Activated CD4-positive, alpha-beta T cell treated with anti-CD3 and anti-CD28 coated beads for 48 hours (primary cell): ENCODE measurements around the gene UBE2G2.

Source experiments
- DNase-seq: peaks from one replicate; pipeline ENCODE4 v3.0.0-alpha.2; 2020

Gene UBE2G2, protein sequence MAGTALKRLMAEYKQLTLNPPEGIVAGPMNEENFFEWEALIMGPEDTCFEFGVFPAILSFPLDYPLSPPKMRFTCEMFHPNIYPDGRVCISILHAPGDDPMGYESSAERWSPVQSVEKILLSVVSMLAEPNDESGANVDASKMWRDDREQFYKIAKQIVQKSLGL

DNA sequence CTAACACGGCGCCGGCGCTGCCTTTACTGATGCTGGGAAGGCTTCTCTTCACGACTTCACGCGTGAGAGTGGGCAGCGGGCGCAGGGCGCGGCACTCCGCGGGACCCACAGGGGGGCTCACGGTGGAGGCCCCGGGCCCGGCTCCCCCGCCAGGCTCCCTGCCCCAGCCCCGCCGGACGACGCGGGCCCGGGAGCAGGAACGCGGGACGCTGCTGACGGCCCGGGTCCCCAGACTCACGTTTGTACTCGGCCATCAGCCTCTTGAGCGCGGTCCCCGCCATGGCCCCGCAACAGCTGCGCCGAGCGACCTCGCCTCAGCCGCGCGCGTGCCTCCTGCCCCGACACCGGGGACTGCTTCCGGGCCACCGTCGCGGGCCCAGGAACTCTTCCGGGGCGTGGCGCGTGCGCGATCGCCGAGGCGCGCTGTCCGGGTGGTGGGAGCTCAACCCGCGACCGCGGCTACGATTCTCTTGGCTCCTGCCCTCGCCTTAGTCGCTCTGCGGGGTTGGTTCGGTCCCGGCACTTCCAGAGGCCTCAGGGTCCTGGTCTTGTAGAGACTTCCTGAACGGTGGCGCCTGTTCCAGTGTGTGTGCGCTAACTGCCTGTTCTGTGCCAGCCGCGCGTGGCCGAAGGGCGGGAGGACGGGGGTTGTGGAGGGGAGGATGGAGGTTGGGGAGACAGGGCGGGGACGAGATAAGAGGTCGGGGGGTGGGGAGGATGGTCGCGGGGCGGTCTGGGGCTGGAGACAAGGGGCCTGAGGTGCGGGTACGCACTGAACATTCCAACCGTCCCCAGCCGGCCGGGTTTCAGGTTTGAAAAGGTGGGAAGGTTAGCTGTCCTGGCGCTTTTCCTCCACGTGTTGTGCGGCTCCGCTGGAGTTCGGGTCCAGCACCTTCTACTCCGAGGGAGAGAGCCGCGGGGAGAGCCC is at the start of gene UBE2G2:
TSS of gene UBE2G2 (minus strand) at position 353 of the 928 bp plus-strand sequence. CDS start at position 281, 72 bp downstream.
- peak; percentile 89 for DNase-seq

DNA sequence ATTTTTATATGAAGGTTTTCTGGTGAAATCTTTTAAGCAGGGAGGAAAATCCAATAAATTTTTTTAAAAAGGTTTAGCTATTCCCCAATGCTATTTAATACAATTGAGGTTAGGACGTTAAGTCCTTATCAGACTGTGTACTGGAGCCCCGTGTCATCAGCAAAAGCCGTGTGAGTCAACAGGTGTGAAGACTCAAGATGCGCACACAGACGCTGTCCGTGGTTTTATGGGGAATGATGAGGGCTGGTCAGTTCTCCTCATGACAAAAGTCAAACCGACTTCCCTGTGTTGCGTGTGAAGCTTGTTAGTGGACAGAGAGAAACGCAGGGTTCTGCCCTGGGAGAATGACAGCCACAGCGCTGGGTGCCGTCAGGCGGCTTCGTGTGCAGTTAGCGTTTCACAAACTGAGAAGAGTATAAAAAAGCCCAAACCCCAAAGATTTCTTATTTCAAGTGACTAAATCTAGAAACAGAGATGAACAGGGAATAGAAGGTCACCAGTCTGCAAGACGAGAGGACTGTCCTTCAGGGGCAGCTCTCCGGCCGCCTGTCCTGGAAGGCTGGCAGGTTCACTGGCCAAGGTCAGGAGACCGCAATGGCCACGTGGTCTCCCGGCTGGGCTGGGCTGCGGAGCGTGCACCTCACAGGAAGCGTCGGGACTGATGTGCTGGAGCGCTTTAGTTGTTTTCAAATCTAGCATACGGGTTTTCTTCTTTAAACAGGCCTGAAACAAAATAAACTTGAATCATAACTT is 49.5 kb upstream of the UBE2G2 start:
- DNase-seq: no peak

DNA sequence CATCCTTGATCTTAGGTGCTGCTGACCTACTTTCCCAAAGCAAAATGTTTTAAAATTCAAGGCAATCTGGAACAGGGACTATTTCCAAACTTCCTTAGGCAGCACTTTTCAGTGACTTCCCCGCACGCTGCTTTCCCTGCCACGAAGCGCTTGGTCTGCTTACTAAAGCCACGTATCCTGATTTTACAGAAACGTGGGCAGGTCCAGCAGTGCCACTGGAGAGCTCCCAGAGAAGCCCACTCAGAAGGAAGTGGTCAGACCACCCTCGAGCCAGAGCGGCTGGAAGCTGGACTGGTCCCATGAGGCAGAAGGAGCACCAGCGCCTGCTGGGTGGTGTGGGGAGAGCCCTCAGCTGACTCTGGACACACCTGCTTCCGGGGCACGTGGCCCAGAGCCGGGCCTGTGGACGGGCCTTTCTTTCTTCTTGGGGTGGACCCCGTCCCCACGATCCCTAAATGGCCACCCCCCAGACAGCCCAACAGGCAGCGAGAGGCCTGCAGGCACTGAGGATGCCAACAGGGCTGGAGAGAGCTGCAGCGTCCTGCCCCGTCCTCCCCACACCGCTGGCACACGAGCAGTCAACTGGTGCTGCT is 48.7 kb upstream of the UBE2G2 start:
- no peak for DNase-seq

DNA sequence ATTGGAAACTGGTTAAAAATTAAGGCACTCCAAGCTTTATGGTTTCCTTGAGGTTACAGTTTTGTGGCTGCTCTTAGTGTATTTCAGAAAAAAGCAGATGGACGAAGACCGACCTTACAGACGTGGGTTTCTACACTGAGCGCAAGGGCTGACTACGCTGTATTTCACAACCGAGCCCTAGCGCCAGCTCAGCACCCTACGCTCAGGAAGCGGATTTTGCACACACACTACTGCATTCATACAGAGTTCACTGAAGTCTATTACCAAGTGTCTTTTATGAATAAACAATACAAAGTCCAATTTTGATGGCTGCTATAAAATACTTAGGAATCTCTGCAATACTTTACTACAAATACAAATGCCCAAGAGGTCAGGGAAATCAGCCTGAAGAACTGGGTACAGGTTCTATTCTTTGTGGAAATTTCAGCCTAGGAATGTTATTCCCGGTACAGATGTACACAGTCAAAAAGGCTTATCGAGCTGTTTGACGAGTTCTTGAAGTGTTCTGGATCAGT is 48.1 kb upstream of the UBE2G2 start:
- no peak for DNase-seq

DNA sequence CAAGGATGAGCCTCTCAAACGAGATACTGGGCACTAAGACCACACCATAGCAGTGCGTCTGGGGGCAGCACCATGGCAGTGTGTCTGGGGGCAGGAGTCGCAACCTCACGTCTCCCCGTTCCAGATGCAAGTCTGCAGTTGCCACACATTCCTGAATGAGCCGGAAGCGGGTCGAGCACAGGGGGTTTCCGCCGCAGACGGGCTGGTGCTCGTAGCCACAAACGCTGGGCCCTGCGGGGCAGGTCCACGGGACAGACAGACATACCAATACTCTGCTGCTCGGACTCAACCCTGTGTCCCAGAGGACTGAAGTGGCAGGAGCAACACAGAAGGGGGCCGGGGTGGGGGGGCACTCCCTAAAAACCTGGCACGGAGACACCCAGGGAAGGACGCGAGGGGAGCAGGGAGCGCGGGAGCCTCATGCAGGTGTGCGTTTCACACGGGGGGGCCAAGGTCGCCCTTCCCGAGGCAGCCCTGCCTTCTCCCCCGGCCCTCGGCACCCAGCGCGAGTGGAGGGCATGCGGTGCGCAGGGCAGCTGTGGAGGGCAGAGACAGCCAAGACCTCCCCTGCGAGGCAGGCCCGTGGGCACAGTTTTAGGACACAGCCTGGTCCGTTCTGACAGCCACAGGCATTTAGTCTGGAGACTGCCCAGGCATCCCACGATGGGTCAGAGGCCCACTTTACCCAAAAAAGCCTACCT is 47.4 kb upstream of the UBE2G2 start:
- no peak for DNase-seq

DNA sequence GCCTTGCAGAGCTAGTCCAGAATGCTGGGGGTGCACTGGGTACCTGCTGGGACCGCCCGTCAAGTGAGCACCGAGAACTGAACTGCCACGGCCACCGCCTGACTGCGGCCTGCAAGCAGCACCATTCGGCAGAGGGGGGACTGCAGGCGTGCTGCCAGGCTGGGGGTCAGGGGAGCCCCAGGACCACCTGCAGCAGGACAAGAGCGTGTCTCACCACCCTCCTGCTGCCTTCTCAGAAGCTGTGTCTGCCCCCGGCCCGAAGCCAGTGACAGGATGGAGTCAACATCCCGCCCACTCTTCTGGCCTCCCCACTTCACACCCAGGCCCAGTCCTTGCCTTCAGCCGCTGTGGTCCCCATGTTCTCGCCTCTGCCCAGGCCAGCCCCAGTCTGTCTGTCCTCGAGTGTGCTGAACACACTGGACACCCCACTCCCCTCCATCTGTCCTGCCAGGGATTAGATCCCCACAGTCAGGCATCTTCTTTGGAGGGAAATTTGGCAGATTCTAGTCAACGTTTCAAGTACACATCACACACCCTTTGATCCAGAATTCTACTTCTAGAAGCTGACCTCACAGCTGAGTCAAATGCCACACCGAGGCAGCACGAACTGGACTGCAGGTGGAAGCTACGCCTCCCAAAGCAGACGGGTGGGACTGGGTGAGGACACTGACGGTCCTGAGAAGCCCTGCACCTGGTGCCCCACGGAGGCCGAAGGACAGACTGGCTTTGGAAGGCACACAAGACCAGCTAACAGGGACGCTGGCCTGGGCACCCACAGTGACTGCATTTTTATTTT is 45.8 kb upstream of the UBE2G2 start:
- no peak for DNase-seq

DNA sequence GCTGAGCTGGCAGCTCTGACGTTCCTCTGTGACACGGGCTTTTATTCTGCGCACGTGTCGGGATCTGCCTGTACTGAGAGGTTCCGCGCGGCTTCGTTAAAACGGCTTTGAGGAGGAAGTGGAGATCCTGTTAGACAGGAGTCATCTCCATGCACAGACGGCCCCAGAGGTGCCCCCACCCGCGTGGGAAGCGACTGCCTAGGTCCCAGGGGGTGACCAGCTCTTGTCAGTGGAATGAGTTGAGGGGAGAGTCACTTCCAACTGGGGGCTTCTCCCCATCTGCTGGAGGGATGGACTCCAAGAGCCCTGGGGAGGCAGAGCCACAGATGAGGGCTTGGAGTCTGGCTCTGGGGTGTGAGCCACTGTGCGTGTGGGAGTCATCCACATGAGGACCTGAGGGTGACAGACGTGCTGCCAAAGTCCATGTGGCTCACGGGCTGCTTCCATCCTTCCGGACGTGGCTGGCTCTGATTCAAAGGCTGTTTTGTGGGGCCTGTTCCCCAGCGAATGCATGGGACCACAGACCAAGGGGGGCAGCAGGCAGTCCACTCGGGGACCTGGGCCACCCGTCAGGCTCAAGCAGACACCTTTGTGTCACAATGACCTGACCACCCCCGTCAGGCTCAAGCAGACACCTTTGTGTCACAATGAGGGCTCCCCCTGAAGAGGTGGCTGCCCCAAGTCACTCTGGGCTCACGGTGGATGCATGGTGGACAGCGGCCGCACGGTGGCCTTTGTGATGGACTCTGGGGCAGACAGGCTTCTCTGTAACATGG is 45.1 kb upstream of the UBE2G2 start:
- peak; percentile 71 for DNase-seq

DNA sequence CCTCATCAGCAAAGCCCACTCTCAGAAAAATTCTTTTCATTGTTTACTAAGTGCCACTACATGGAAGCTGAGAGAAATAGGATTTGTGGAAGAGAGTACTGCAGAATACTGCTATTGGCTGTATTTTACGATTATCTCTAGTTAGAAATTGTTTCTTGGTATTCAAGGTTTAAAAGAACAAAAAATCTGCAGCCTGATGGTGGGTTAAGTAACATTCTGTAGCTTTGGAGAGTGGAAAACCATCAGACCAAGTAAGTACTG is 44.5 kb upstream of the UBE2G2 start:
- DNase-seq: no peak

DNA sequence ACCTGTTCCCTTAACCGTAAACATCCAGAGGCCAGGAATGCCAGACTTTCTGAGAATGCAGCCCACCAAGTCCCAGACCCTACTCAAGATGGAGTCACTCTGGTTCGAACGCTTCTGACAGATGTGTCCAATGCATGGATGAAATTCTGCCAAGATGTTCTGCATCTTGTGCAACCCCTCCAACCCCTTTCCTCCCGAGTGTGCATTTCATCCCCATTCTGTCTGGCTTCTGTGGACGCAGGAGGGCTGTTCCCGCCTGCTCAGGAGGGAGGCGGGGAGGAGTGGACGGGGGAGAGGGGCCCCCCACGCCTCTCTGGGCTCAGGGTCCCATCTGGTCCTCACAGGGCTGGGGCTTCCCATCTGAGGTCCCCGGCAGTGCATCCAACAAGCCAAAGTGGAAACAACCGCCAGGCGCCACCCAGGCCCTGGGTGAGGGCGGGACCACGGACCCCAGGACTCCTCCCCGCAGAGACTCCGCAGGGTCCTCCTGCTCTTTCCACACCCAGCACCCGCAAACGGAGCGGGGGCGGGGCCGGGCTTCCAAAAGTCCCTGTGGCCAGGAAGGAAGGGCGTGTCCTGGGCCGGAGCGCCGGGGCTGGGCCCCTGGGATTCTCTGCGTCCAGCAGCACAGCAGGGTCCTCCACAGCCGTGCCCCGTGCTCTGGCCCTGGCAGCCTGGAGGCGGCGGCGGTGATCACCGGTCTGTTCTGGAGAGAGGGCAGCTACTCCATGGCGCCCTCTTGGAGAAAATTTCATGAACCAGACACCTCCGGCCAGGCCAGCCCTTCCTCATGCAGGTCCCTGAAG is 44.0 kb upstream of the UBE2G2 start:
- DNase-seq: peak; percentile 79

DNA sequence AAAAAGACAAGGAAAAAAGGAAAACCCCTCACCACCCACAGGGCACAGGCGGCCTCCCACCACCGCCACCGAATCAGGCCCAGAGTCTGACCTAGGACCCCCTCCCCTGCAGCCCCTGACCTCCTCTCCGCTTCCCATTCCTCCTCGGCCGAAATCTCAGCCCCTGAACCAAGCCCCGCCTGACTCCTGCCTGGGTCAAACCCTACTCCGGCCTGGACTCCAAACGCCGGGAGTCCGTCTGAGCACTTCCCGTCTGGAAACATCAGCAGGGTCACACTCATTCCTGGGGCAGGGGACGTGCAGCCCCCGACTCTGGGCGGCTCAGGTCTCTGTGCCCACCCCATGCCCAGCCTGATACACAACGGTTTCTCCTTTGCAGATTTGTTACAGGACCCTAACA is 42.6 kb upstream of the UBE2G2 start:
- no peak for DNase-seq

DNA sequence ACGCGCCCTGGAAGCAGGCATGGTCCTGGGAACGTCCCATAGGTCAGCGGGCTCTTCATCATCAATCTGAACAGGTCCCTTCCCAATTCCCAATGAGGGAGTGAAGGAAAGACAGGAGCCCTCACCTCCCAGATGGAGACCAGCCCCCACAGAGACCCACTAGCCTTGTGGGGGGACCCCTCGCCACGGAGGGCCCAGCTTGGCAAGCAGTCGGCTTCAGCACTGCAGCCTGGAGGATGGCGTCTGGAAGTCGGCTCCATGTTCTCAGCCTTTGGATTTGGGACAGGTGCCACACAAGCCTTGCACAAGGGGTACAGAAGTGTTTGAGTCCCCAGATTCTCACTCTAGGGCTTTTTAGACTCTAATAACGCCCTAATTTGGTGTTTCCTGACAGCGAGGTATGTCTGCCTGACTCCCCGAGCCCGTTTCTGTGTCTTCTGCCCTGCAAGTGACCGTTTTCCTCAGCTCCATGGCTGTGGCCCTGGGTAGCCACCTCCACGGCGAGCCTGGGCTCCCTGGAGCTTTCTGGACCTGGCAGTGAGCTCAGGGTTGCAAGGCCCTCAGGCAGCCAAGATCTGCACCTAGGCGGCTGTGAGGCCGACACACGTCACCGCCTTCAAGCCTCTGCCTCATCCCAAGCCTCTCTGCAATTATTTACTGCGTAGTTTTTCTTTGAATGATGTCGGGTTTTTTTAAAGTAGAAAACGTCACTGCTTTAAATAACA is 41.3 kb upstream of the UBE2G2 start:
- no peak for DNase-seq

DNA sequence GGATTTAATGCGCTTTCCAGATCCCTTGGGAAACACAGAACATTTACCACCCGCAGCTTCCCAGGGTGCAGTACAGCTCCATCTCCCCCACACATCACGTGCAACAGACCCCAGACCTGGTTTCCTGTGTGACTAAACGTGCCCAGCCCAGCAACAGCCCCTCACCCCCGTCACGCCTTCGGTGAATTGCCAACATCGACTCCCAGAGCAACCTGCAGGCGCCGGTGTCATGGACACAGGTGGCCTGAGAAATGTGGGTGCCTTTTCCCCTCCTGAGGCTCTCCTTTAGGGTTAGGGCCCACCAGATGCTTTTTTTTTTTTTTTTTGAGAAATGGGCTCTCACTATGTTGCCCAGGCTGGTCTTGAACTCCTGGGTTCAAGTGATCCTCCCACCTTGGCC is 40.5 kb upstream of the UBE2G2 start:
- no peak for DNase-seq

DNA sequence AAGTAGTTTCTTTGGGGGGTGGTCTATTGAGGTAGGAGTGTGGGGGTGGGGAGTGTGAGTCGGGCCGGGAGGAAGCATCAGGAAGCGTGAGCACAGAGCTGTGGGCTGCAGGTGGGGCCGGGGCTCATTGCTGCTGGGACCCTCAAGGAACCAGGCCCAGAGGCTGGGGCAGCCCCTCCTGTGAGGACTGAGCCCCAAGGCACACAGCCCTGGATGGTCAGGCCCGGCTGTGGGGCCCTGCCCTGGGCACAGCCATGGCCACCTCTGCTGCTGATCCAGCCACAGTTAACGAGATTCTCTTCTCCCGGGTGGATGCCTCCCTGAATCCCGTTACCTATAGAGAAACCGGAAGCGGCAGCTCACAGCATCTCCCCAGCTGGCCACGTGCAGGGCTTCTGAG is 39.2 kb upstream of the UBE2G2 start:
- no peak for DNase-seq

DNA sequence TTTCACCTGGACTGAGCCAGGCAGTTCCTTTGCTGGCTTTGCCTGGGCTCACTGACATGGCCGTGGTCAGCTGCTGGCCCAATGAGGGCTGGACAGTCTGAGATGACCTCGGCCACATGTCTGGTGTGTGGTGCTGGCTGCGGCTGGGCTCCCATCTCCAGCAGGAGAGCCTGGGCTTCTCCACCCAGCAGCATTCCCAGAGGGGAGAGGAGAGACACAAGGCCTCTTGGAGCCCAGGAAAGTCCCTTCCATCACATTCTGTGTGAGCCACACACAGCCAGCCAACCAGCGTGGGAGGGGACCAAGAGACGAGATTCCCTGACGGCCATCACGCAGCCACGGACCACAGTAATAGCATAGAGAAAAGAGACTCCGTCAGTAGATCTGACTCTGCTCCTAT is 37.3 kb upstream of the UBE2G2 start:
- no peak for DNase-seq

DNA sequence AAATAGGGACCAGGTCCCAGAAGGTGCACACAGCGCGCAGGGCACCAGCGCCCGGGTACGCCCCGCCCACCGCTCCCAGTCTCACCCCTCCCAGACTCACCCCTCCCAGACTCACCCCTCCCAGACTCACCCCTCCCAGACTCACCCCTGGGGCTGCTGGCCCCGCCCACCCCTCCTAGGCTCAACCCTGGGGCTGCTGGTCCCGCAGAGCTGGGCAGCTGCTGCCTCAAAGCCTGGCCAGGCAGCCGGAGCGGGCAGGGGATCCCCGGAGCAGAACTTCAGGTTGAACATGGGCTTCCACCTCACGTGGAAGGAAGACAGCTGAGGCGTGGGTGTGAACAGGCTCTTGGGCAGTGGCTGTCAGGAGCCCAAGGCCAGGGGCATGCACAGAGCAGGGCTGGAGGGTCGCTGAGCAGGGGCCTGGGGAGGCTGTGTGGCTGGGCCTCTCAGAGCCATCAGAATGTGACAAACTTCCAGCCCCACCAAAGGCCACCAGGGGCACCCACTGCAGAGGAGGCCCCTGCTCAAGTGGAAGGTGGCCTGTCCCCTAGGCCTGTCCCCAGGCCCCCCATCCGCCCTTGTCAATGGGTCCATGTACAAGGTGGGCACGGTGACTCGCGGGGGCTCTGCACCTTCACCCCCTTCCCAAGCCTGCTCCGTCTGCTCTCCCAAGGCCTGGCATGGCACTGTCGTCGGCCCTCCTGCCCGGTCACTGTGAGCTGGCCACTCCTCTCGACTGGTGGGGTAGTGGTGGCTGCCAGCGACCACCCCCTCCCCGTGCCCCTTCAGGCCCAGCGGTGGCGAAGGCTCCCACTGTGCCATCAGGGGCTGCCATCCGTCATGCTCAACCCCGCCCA is 36.6 kb upstream of the UBE2G2 start:
- no peak for DNase-seq

DNA sequence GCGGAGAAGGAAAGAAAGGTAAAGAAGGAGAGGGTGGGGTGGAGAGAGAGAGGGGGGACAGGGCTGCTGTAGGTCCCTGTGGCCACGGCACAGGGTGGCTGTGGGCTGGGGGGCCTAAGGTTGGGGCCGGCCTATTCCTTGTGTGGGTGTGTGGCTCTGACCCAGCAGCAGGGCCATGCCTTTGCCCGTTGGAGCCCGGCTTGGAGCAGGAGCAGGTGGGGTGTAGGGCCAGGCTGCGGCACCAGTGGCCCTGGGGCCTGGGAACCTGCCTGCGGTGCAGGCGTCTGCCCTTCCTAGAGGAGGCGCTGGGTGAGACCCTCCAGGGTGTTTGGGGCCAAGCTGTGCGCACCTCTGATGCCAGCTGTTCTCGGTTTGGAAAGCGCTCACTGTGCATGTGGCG is 35.9 kb upstream of the UBE2G2 start:
- DNase-seq: no peak

DNA sequence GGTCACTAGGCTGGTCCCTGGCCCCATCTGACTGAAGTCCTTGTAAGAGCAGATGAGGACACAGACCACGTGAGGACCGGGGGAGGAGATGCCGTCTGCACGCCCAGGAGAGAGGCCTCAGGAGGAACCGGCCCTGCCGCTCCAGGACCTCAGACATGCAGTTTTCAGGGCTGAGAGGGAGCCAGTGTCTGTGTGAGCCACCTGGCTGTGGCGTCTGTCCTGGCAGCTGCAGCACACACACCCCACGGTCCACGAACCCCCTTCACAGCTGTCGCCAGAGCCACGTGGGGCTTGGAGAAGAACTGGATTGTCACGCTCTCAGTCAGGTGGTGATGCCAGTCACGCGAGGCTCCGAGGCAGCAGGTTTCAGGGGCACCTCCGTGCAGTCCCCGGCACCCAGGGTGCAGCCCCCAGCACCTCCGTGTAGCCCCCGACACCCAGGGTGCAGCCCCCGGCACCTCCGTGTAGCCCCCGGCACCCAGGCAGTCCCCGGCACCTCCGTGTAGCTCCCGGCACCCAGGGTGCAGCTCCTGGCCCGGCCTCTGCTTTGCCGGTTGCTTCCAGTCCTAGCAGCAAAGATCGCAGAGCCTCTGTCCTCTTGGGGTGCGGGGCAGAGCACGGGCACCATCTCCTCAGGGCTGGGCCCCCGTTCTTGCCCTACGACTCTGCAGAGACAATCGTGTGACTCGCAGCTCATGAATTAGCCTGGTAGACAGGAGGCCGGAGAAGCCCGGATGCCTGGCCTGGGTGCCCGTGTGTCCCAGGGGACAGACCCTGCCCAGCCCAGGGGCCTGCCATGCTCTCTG is 35.2 kb upstream of the UBE2G2 start:
- DNase-seq: no peak

DNA sequence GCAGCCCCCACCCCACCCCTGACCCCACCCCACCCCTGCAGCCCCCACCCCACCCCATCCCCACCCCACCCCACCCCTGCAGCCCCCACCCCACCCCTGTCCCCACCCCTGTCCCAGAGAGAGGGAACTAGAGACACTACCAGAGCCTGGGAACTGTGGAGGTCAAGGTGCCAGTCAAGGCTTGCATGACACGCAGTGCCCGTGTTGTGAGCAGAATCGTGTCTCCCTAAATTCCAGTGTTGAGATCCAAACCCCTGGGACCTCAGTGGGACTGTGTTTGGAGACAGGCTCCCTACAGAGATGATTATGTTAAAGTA is 34.7 kb upstream of the UBE2G2 start:
- DNase-seq: no peak
